HG03575 (cell line): ENCODE measurements around the gene KLK5.

Experiments
- ATAC-seq: cut with Tn5 transposase; IDR thresholded peaks from one replicate; pipeline ENCODE4 v1.9.1; 2021; ENCODE audit not compliant: unreplicated experiment, insufficient number of reproducible peaks, low FRiP score; ENCODE audit errors: extremely low read depth

KLK5 gene

GRCh38 chr19:50931023-50931422 lies 21.8 kb downstream of the KLK5 start:
- no peak for ATAC-seq

DNA sequence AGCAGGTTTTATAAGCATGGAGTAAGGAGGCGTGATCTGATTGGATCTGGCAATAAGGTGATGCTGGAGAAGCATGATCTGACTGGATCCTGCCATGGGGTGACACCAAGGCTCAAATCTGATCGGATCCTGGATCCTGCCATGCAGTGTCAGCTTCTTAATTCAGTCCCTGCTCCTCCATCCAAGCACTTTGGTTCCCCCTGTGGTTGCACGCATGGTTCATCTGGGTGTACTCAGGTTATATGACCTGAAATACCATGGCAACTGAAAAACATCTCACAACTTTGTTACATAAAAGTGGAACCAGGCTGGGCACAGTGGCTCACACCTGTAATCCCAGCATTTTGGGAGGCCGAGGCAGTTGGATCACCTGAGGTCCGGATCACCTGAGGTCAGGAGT lies 24.0 kb downstream of the KLK5 start:
- no peak for ATAC-seq

DNA sequence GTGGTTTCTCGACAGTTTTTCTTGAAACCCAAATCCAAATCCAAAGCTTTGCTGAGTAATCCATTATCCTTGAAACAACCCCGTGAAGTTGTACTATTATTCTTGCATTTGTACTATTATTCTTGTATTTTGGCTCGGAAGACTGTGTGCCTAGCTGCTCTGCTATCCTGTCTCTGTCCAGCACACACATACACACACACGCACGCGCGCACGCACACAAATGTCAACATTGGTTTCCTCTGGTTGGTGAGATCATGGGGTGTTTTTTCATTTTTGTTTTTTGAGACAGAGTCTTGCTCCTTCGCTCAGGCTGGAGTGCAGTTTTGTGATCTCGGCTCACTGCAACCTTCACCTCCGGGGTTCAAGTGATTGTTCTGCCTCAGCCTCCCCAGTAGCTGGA lies 26.7 kb downstream of the KLK5 start:
- no peak for ATAC-seq

GRCh38 chr19:50925734-50926133 lies 27.1 kb downstream of the KLK5 start:
- ATAC-seq: no peak

DNA sequence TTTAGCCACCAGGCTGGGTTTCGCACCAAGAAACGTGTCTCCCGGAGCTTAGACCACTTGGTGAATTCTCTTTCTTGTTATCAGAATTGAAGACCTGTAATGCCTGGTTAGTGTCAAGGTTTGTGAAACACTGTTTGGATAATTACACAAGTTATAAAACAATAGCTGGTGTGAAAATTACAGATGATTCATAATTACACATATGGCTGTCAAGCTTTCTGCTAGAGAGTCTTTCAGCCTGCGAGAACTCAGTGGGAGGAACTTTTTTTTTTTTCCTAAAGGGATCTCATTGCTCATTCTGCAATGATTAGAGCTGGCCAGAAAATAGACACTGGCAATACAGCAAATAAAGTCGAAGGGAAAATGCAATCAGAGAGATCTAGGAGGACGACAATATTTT lies 28.3 kb downstream of the KLK5 start:
- ATAC-seq: no peak

- ATAC-seq: no peak
Measured at GRCh38 chr19:50922317-50922853, 30.5 kb downstream of the KLK5 start.

DNA sequence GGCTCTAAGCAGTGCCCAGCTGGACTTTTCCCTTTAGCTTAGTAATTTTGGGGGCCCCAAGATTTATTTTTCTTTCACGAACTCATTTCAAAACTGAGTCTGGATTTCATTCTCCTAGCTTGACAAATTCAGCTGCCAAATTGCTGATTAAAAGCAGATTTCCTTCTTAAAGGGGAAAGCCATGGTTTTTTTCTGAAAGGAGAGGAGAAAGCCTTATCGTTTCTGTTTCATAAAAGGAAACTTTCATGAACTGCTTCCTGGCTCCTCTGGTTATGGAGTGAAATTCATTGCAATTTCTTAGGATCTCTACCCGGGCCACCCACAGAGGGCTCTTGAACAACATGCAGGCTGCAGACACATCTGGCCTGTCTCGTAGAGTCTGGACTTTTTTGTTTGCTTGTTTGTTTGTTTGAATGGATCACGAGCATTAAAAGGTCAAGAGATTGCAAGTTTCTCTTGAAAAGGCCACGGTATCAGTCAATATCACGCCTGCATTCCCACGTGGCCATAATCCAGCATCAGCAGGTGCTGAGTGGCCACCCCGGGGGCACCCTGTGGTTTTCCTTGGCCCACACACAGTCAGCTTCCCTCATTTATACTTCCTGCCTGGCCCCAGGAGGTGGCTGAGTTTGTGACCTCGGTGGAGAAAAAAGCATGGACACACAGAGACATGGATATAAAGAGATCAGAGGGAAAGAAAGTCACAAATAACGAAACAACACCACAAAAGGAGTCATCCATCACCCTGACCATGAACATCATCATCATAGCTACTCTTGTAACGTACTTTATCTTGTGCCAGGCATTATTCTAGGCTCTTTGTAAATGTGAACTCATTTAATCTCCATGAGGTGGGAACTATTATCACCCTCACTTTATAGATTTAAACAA lies 31.2 kb downstream of the KLK5 start:
- no peak for ATAC-seq

GRCh38 chr19:50916069-50916468 lies 36.8 kb downstream of the KLK5 start:
- ATAC-seq: no peak

GRCh38 chr19:50912727-50913716 lies 39.8 kb downstream of the KLK5 start:
- ATAC-seq: no peak

DNA sequence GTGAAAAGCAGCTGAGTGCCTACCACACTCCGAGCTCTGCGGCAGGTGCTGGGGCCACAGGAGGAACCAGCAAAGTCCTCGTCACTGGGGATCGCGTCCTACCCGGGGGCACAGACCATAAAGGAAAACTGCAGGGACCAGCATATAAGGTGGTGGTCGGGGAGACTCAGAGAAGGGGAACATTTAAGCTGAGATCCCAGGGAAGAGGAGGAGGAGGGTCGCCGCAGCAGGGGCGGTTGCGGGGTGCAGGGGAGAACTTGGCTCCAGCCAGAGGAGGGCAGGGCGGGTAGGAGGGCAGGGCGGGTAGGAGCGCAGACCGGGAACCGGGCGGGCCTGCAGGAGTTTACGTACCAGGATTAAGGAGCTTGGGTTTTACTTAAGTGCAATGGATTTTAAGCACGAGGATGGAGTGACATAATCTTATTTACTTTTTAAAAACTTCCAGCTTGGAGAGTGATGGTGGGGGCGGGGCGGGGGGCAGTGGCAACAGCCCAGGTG lies 40.7 kb downstream of the KLK5 start:
- no peak for ATAC-seq

GRCh38 chr19:50911206-50912101 lies 41.4 kb downstream of the KLK5 start, which contains the start of gene KLK4:
KLK4 (minus strand) TSS chr19:50911395; CDS start chr19:50910738, 657 bp downstream.
- ATAC-seq: no peak

DNA sequence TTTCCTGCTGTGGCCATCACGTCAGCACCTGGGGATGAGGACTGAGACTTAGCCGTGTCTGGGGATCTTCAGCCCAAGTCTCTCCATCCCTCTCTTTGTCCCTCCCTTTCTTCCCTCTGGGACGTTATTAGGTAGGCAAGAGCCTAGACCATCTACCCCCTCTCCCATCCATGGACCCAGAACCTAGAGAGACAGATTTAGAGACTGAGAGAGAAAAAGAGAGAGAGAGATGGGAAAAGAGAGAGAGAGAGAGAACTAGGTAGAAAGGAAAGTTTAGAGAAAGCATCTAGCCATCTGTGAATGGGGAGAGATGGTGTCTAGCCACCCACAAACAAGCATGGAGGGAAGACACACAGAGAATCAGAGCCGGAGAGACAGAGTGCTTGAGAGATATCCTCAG lies 42.1 kb downstream of the KLK5 start:
- ATAC-seq: no peak

DNA sequence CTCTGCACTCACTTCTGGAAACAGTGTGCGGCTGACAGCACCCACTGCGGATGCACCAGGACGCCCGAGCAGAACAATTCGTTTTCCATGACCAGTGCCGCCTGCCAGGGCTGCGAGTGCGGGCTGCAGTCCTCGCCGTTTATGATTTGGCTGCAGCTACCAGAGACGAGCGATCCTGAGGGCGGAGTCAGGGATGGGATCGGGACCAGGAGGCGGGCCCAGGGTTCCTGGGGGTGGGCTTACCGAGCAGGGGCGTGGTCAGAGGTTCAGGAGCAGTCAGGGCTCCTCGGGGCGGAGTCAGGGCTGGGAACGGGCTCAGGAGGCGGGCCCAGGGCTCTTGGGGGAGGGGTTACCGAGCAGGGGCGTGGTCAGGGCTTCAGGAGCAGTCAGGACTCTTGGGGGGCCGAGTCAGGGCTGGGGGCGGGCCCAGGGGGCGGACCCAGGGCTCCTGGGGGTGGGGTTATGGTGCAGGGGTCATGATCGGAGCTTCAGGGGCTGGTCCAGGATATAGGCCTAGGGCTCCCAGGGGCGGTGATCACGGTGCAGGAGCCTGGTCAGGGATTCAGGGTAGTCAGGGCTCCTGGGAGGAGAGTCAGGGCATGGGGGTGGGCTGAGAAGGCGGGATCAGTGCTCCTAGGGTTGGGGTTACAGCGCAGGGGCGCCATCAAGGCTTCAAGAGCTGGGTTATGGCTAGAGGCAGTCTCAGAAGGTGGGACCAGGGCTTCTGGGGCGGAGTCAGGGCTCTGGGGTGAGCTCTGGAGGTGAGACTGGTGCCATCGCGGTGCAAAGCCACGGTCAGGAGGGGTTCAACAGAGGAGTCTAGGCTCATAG lies 43.4 kb downstream of the KLK5 start:
- ATAC-seq: no peak

DNA sequence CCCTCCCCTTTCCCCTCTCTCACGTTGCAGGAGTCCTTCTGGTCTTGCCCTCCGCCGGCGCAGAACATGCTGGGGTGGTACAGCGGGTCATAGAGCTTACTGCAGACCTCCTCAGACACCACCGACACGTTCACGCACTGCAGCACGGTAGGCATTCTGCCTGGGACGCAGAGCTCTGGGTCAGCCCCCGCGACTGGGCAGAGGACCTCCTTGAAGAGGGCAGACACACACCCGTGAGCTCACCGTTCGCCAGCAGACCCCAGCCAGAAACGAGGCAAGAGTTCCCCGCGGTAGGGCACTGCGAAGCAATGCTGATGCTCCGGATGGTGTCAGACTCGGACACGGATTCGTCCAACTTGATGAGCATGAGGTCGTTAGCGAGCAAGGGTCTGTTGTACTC lies 44.5 kb downstream of the KLK5 start:
- ATAC-seq: no peak

GRCh38 chr19:50906217-50906616 lies 46.6 kb downstream of the KLK5 start:
- ATAC-seq: no peak

DNA sequence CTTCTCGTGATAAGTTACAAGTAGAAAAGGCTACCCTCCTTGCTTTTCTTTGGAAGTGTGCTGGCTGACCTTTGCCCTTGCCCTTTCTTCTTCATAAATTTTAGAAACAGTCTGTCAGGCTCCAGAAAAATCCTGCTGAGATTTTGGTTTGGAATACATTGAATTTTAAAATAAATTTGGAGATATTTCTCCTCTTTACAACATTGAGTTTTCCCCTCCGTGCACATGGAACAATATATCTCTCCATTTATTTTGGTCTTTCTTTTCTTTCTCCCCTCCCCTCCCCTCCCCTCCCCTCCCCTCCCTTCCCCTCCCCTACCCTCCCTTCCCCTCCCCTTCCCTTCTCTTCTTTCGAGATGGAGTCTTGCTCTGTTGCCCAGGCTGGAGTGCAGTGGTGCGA lies 50.2 kb downstream of the KLK5 start:
- ATAC-seq: no peak

DNA sequence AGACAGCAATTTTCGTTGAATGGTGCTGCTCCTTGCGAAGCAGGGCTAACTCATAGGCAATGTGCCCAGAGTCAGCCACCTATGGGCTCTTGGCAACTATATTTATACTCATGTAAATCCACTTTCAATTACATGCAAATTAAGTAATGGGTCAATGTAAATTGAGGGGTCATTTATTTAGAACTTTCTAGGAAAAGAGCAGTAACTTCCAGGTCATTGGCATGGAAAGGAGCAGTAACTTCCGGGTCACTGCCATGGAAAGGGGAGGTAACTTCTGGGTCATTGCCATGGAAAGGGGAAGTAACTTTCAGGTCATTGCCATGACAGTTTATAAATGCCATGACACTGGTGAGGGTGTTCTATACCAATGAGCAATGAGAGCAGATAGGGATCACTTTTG lies 53.3 kb downstream of the KLK5 start:
- no peak for ATAC-seq

- no peak for ATAC-seq
Measured at GRCh38 chr19:50898018-50898417, 54.8 kb downstream of the KLK5 start.
